ENCODE measurements around the gene LY86. TPM values are rescaled to one million over a fixed set of nuclear protein-coding genes. Genes with fewer than 3 reads are reported as not detected.

LY86 gene
- total and polyA plus RNA-seq, 9 of the 15 experiments (the other 6 are each of a cell fraction or from before 2014, with no cell fraction given): 0.08 to 0.20 TPM; not detected in 7

DNA sequence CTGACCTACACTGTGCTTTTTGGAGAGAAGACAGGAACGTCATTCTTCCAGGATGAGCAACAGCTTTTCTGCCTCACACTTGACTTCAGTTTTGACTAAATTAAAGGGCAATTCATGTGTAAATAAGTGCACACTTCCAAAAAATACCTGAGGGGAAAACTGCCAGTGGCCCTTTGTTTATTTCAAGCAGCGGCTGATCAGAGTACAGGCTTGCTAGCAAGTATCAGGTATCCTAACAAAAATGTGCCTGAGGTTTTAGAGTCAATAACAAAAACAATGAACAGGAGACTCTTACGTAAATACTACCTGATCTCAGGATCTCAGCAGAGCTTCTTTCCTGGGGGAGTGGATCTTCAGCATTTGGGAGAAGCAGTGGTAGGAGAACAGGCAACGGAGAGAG, 12.4 kb downstream of the LY86 start (continued):
- TF ChIP-seq ZNF212 (CRISPR knock-in tag; IDR thresholded peaks at IDR 0.05) (no peak), POU5F1 (IDR thresholded peaks at IDR 0.05; ENCODE audit: borderline replicate concordance, low read depth, low read length, partially characterized antibody) (no peak), POLR2A (conservative IDR thresholded peaks at IDR 0.05) (no peak), ZNF197 (CRISPR knock-in tag; IDR thresholded peaks at IDR 0.05; ENCODE audit: low read depth) (no peak)
- TF ChIP-seq, protein P1, sequence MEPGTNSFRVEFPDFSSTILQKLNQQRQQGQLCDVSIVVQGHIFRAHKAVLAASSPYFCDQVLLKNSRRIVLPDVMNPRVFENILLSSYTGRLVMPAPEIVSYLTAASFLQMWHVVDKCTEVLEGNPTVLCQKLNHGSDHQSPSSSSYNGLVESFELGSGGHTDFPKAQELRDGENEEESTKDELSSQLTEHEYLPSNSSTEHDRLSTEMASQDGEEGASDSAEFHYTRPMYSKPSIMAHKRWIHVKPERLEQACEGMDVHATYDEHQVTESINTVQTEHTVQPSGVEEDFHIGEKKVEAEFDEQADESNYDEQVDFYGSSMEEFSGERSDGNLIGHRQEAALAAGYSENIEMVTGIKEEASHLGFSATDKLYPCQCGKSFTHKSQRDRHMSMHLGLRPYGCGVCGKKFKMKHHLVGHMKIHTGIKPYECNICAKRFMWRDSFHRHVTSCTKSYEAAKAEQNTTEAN (CRISPR knock-in tag; IDR thresholded peaks at IDR 0.05): no peak

DNA sequence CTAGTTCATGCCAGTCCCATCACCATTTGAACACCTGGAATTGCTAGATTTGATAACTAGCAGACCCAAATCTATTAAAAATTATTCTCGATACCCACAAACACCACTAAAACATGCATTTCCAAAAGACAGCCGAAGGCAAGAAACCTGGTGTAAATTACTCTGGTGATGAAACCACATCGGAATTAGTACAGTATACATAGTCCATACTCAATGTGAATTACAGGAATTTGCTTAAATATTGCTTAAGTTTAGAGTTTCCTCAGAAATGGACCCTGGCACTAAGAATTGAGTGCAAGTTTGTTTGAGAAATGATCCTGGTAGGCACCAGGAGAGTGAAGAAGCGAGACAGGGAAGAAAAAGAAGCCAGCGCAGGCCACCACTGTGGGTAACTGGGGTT, 13.7 kb downstream of the LY86 start:
- TF ChIP-seq ESRRA (IDR thresholded peaks at IDR 0.05; ENCODE audit: borderline replicate concordance, low read depth) (no peak), BRCA1 (IDR thresholded peaks at IDR 0.05) (no peak), BRCA1 (CRISPR knock-in tag; IDR thresholded peaks at IDR 0.05) (no peak), HNRNPUL1 (IDR thresholded peaks at IDR 0.05; ENCODE audit: low read length) (no peak), SRSF9 (IDR thresholded peaks at IDR 0.05; ENCODE audit: borderline replicate concordance, low read depth, low read length) (no peak), HLTF (IDR thresholded peaks at IDR 0.05) (no peak), FOXP1 (CRISPR knock-in tag; IDR thresholded peaks at IDR 0.05) (no peak)
- TF ChIP-seq, protein P2, sequence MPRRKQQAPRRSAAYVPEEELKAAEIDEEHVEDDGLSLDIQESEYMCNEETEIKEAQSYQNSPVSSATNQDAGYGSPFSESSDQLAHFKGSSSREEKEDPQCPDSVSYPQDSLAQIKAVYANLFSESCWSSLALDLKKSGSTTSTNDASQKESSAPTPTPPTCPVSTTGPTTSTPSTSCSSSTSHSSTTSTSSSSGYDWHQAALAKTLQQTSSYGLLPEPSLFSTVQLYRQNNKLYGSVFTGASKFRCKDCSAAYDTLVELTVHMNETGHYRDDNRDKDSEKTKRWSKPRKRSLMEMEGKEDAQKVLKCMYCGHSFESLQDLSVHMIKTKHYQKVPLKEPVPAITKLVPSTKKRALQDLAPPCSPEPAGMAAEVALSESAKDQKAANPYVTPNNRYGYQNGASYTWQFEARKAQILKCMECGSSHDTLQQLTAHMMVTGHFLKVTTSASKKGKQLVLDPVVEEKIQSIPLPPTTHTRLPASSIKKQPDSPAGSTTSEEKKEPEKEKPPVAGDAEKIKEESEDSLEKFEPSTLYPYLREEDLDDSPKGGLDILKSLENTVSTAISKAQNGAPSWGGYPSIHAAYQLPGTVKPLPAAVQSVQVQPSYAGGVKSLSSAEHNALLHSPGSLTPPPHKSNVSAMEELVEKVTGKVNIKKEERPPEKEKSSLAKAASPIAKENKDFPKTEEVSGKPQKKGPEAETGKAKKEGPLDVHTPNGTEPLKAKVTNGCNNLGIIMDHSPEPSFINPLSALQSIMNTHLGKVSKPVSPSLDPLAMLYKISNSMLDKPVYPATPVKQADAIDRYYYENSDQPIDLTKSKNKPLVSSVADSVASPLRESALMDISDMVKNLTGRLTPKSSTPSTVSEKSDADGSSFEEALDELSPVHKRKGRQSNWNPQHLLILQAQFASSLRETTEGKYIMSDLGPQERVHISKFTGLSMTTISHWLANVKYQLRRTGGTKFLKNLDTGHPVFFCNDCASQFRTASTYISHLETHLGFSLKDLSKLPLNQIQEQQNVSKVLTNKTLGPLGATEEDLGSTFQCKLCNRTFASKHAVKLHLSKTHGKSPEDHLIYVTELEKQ (CRISPR knock-in tag; IDR thresholded peaks at IDR 0.05): no peak
- TF ChIP-seq, protein P3, sequence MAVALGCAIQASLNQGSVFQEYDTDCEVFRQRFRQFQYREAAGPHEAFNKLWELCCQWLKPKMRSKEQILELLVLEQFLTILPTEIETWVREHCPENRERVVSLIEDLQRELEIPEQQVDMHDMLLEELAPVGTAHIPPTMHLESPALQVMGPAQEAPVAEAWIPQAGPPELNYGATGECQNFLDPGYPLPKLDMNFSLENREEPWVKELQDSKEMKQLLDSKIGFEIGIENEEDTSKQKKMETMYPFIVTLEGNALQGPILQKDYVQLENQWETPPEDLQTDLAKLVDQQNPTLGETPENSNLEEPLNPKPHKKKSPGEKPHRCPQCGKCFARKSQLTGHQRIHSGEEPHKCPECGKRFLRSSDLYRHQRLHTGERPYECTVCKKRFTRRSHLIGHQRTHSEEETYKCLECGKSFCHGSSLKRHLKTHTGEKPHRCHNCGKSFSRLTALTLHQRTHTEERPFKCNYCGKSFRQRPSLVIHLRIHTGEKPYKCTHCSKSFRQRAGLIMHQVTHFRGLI (CRISPR knock-in tag; IDR thresholded peaks at IDR 0.05): no peak
- no peaks in the 10 kb centered on the region for H3K9me1 ChIP-seq (ENCODE audit: control insufficient read depth, insufficient read depth, low read length)
- ATAC-seq: no peak
- H3K4me1 ChIP-seq (replicated peaks in 1 of 2; ENCODE audit: control insufficient read depth in 2 of 2, insufficient read depth in 2 of 2, low read length in 2 of 2): peaks cover 0 to 8% of the 10 kb centered on the region in 2 experiments; a peak in 3 of 5 replicates
- H3K9me3 ChIP-seq (replicated peaks; ENCODE audit: control insufficient read depth, insufficient read depth, low read depth, low read length): no peaks in the 10 kb centered on the region
- intact Hi-C loops (cut with micrococcal nuclease): no loop called here
- WGBS (ENCODE audit: insufficient coverage, low coverage, missing lambda C conversion rate): 11% methylated on average over 5 of the region's 5 CpGs
- no peak for DNase-seq (ENCODE audit: extremely low read depth in 1 of 4, low spot score in 3 of 4)
- H2AFZ ChIP-seq (ENCODE audit: low read depth, low read length): no peak overlapping the region
- no peak overlapping the region for H3K4me3 ChIP-seq
- no peaks in the 10 kb centered on the region for H3K36me3 ChIP-seq (ENCODE audit: control insufficient read depth, insufficient read depth, low read length)
- no TSS peak for BruUV-seq (replicated peaks)
- no peaks in the 10 kb centered on the region for H3K79me2 ChIP-seq (ENCODE audit: control insufficient read depth, insufficient read depth, low read length)
- no peak overlapping the region for H3K27ac ChIP-seq (ENCODE audit: extremely low read depth, low read depth, low read length)
- no peak overlapping the region for H3K4me2 ChIP-seq (ENCODE audit: insufficient read depth, low read length)
- H3K9ac ChIP-seq (ENCODE audit: insufficient read depth in 1 of 2, low read depth in 2 of 2, low read length in 2 of 2): no peak overlapping the region
- ChIA-PET POLR2A (interaction anchor here (1.1 kb wide), 1 partner anchor 21 kb away, joined by 3 read pairs; no protein-coding TSS in a partner anchor), CTCF (ENCODE audit: low intra/inter-chr PET ratio) (no interaction called here)
- H3K27me3 ChIP-seq (ENCODE audit: control insufficient read depth in 2 of 2, insufficient read depth in 2 of 2, low read length in 2 of 2): peaks cover 22 to 45% of the 10 kb centered on the region in 2 experiments
- H4K20me1 ChIP-seq (replicated peaks; ENCODE audit: control insufficient read depth, insufficient read depth, low read length): no peaks in the 10 kb centered on the region
- in situ Hi-C loops (cut with MboI): no loop called here
- no peak for FAIRE-seq
